Activated B cell treated with CpG ODN at 0.5 μM for 24 hours (primary cell): ENCODE results near the gene SLITRK3. TPM values are rescaled to one million over a fixed set of nuclear protein-coding genes. Genes with fewer than 3 reads are reported as not detected.

Experiments used
- ATAC-seq: fragments of 200-7000 bp; cut with Tn5 transposase; one replicate; pipeline ENCODE4 v1.10.0; 2021; ENCODE audit warnings: low read depth, mild to moderate bottlenecking, moderate library complexity
- CTCF ChIA-PET: fragments of 350-600 bp; sonication (Branson Sonifier 250); formaldehyde crosslinking; loops from one replicate; lab custom pipeline; 2021; ENCODE audit warnings: antibody characterized with exemption; lab: Charles Lee
- POLR2A ChIA-PET: fragments of 350-600 bp; sonication (Branson Sonifier 250); formaldehyde crosslinking; loops from one replicate; lab custom pipeline; 2021; ENCODE audit warnings: antibody characterized with exemption; lab: Charles Lee
- DNase-seq: peaks from one replicate; pipeline ENCODE4 v3.0.0; 2022
- H3K27ac Mint-ChIP-seq: one replicate; pipeline ENCODE4 v1.8.0; 2020; ENCODE audit warnings: mixed read lengths
- H3K27me3 Mint-ChIP-seq: one replicate; pipeline ENCODE4 v1.8.0; 2021; ENCODE audit warnings: mixed read lengths
- H3K36me3 Mint-ChIP-seq: one replicate; pipeline ENCODE4 v1.8.0; 2021; ENCODE audit warnings: low read depth, mixed read lengths
- H3K4me1 Mint-ChIP-seq: one replicate; pipeline ENCODE4 v1.8.0; 2021; ENCODE audit warnings: mixed read lengths
- H3K4me3 Mint-ChIP-seq: one replicate; pipeline ENCODE4 v1.8.0; 2020; ENCODE audit warnings: mild to moderate bottlenecking, mixed read lengths
- H3K9me3 Mint-ChIP-seq: one replicate; pipeline ENCODE4 v1.8.0; 2020; ENCODE audit warnings: mixed read lengths
- intact Hi-C: fragments of 100-400 bp; cut with micrococcal nuclease; formaldehyde crosslinking; loops from one replicate; pipeline ENCODE4 v1.15.1; 2024
- total RNA-seq: library from RNA; stranded (reverse); gene quantifications from 2 replicates; pipeline ENCODE4 v1.2.3, GENCODE V29; 2022
- TF ChIP-seq, protein P1 (sequence below): fragments of 200-600 bp; IDR thresholded peaks from one replicate; pipeline ENCODE4 v1.8.0; 2022; ENCODE audit warnings: antibody characterized with exemption, mild to moderate bottlenecking

SLITRK3 gene
- total RNA-seq, 1 donor from 2014 or later, result not detected

DNA sequence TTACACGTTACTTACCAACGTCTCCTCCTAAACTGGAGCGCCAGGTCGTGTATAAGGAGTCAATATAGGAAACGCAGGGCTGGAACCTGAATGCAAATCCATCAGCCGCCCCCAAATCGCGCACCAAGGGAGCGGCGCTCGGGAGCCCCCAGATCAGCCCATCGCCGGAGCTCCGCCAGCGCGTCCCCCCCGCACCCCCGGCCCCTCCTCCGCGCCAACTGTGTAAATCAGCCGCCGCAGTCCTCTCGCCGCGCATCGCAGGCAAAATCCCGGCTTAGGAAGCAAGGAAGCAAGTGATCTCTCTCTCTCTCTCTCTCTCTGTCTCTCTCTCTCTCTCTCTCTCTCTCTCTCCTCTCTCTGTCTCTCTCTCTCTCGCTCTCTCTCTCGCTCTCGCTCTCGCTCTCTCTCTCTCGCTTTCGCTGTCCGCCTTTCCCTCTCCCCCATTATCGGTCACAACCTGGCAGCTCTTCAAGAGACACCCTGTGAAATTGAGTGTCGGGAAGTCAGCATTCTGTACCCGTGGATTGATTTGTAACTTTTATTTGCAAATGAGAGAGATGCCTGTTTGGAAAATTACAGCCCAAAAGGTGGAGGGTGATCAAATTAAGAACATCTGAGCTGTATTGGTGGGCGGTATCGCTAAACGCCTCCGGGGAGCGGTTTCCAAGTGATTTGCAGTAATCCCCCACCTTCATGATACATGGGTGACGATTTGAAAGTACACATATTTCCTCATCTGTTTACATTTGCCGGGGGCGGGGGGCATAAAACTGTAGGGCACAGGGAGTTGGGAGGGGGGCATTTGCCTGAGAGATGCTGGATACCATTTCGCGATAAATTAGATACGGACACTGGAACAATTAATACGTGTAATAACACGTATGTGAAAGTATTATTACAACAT lies 645 bp upstream of the SLITRK3 start:
- ATAC-seq, result no peak
- POLR2A ChIA-PET, result no interaction called here
- Mint-ChIP-seq H3K27me3 (peaks cover 39% of the 10 kb centered on the region), H3K9me3 (no peaks in the 10 kb centered on the region), H3K36me3 (no peaks in the 10 kb centered on the region), H3K4me3 (no peak overlapping the region), H3K27ac (no peak overlapping the region), H3K4me1 (peaks cover 7% of the 10 kb centered on the region)
- intact Hi-C loops, result no loop called here
- no peak for DNase-seq
- CTCF ChIA-PET, result no interaction called here
- TF ChIP-seq, protein P1, sequence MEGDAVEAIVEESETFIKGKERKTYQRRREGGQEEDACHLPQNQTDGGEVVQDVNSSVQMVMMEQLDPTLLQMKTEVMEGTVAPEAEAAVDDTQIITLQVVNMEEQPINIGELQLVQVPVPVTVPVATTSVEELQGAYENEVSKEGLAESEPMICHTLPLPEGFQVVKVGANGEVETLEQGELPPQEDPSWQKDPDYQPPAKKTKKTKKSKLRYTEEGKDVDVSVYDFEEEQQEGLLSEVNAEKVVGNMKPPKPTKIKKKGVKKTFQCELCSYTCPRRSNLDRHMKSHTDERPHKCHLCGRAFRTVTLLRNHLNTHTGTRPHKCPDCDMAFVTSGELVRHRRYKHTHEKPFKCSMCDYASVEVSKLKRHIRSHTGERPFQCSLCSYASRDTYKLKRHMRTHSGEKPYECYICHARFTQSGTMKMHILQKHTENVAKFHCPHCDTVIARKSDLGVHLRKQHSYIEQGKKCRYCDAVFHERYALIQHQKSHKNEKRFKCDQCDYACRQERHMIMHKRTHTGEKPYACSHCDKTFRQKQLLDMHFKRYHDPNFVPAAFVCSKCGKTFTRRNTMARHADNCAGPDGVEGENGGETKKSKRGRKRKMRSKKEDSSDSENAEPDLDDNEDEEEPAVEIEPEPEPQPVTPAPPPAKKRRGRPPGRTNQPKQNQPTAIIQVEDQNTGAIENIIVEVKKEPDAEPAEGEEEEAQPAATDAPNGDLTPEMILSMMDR, result no peak

DNA sequence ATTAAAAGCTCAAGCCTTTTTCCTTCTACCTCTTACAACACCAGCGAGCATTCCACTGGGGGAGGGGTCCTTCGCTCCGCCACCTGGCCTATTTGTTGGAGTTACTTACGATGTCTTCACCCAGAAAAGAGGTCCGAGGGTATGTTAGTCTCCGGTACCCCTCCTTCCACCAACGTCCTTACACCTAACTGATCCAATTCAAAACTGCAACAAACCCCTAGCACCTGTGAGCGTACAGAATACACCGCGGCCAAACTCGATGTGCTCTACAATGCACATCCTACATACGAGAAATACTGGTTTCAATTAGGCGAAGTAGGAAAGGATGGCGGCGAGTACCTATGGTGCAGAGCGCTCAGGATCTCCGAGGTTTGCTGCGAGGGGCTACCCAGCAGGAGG lies 944 bp downstream of the SLITRK3 start:
- ChIA-PET CTCF (interaction anchor here (2.3 kb wide), 1 partner anchor 11 kb away, joined by 6 read pairs; no protein-coding TSS in a partner anchor), POLR2A (no interaction called here)
- DNase-seq (no peak), ATAC-seq (no peak)
- intact Hi-C loops, result no loop called here
- TF ChIP-seq, protein P1, result no peak
- no peak overlapping the region for H3K27ac Mint-ChIP-seq
- peaks cover 7% of the 10 kb centered on the region for H3K4me1 Mint-ChIP-seq
- H3K27me3 Mint-ChIP-seq, result peaks cover 42% of the 10 kb centered on the region
- H3K9me3 Mint-ChIP-seq, result no peaks in the 10 kb centered on the region
- H3K36me3 Mint-ChIP-seq, result no peaks in the 10 kb centered on the region
- H3K4me3 Mint-ChIP-seq, result no peak overlapping the region

DNA sequence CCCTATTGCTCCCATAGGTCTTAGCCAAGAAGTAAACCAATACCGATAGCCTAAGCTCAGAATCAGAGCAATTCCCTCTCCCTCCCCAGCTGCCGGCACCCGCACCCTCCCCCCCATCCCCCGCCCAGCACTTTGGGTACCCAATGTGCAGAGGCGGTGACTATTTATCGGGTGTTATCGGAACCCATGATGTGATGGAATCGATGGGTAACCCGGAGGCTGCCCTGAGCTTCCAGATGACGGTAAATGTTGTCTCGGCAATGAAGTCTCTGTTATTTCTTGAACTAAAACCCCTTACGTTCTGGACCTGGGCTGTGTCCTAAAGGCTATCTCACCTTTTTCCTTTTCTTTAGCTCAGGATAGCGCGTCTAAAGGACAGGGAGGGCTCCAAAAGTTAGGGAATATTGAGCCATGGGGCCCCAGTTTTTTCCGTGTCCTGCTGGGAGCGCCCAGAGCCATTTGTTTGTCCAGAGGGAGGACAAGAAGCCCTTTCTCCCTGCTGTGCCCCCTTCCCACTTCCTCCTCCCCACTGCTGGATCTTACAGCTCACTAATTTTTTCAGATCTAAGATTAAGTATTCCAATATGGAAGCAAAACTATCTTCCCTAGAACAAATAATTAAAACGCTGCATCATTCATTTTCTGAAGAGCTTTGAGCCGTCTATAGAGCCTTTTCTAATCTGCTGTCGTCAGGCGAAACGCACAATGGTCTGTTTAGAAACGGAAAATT lies 1.5 kb downstream of the SLITRK3 start:
- ATAC-seq, result no peak

DNA sequence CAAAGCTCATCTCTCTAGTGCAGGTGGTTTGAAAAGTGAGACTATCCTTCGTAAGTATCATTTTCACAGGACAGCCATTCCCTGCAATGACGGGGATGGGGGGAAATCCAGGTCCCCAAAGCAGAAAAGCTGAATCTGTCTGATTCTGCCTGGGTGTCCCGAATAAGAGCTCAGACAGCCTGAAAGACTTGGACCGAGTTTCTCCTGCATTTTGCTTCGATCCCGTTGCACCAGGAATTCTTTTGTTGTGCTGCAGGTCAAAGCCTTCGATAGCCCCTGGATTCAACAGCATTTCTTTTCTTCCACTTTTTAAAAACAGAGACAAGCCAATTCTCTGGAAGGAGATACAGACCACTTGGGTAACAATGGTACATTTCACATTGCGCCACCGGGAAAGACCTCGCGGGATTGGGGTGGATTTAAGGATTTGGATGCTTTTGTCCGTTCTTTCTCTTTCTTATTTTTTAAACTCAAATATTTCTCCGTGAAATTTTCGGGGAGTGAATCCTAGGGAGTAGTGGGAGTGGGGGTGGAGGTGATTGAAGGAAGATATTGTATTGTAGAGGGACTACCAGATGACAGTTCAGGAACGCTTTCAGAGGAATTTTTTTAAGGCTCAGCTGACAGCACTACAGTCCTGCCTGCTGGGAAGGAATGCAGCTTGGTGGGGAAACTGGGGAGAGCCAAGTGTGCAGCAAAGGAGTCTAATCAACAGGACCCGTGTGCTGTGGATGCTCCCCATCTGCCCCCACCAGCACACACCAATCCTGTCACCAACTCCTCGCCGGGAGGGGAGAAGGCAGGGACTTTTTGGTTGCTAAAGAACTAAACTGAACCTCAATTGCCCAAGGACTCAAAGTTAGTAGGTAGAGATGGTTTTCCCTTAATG lies 2.6 kb downstream of the SLITRK3 start:
- ChIA-PET CTCF (interaction anchor here (2.3 kb wide), 1 partner anchor 13 kb away, joined by 6 read pairs; no protein-coding TSS in a partner anchor), POLR2A (no interaction called here)
- no peak overlapping the region for H3K27ac Mint-ChIP-seq

More for the DNA sequence above, 1.5 kb downstream of the SLITRK3 start:
- ChIA-PET POLR2A (no interaction called here), CTCF (interaction anchor here (2.3 kb wide), 1 partner anchor 12 kb away, joined by 6 read pairs; no protein-coding TSS in a partner anchor)
- TF ChIP-seq, protein P1, result no peak
- DNase-seq, result no peak
- Mint-ChIP-seq H3K36me3 (no peaks in the 10 kb centered on the region), H3K27ac (no peak overlapping the region), H3K27me3 (peaks cover 42% of the 10 kb centered on the region), H3K9me3 (no peaks in the 10 kb centered on the region), H3K4me1 (peaks cover 7% of the 10 kb centered on the region), H3K4me3 (no peak overlapping the region)
- intact Hi-C loops, result no loop called here

More for the DNA sequence above, 2.6 kb downstream of the SLITRK3 start:
- Mint-ChIP-seq H3K4me3 (no peak overlapping the region), H3K9me3 (no peaks in the 10 kb centered on the region), H3K4me1 (peaks cover 7% of the 10 kb centered on the region), H3K27me3 (peaks cover 42% of the 10 kb centered on the region), H3K36me3 (no peaks in the 10 kb centered on the region)
- intact Hi-C loops, result no loop called here
- ATAC-seq (no peak), DNase-seq (no peak)
- TF ChIP-seq, protein P1, result no peak
